ENCODE results near the gene GAB1. TPM values are rescaled to one million over a fixed set of nuclear protein-coding genes. Genes with fewer than 3 reads are reported as not detected.

The GAB1 gene
- total RNA-seq, 1 experiment from 2014 or later: 15.3 TPM

DNA sequence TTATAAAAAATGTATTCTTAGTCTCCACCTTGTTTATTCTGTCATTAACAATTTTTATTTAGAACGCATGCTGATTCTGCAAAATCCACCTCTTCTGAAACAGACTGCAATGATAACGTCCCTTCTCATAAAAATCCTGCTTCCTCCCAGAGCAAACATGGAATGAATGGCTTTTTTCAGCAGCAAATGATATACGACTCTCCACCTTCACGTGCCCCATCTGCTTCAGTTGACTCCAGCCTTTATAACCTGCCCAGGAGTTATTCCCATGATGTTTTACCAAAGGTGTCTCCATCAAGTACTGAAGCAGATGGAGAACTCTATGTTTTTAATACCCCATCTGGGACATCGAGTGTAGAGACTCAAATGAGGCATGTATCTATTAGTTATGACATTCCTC lies 101.3 kb downstream of the GAB1 start:
- no peaks in the 10 kb centered on the region for H3K27me3 ChIP-seq (ENCODE audit: insufficient read depth, low read length)
- H2BK120ac ChIP-seq (ENCODE audit: low read depth, low read length, poor library complexity, severe bottlenecking): no peak overlapping the region
- H4K20me1 ChIP-seq (ENCODE audit: control insufficient read depth, insufficient read depth, insufficient read length): no peaks in the 10 kb centered on the region
- no peak overlapping the region for H2AK5ac ChIP-seq (ENCODE audit: insufficient read length, low read length)
- H3K9ac ChIP-seq (ENCODE audit: extremely low read depth, insufficient read length, low read length): no peak overlapping the region
- TF ChIP-seq, protein P1, sequence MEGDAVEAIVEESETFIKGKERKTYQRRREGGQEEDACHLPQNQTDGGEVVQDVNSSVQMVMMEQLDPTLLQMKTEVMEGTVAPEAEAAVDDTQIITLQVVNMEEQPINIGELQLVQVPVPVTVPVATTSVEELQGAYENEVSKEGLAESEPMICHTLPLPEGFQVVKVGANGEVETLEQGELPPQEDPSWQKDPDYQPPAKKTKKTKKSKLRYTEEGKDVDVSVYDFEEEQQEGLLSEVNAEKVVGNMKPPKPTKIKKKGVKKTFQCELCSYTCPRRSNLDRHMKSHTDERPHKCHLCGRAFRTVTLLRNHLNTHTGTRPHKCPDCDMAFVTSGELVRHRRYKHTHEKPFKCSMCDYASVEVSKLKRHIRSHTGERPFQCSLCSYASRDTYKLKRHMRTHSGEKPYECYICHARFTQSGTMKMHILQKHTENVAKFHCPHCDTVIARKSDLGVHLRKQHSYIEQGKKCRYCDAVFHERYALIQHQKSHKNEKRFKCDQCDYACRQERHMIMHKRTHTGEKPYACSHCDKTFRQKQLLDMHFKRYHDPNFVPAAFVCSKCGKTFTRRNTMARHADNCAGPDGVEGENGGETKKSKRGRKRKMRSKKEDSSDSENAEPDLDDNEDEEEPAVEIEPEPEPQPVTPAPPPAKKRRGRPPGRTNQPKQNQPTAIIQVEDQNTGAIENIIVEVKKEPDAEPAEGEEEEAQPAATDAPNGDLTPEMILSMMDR (conservative IDR thresholded peaks at IDR 0.05): no peak
- peaks cover 5 to 10% (median 5%) of the 10 kb centered on the region in 3 experiments; a peak in 4 of 7 replicates for H3K36me3 Mint-ChIP-seq (ENCODE audit: insufficient read depth in 1 of 3, low read depth in 3 of 3)
- no peak overlapping the region for H4K91ac ChIP-seq (ENCODE audit: insufficient read length, low read depth, low read length)
- no peak overlapping the region for H4K5ac ChIP-seq (ENCODE audit: insufficient read length, low read depth, low read length)
- H3K23me2 ChIP-seq (ENCODE audit: insufficient read length, low read depth, low read length, poor library complexity, severe bottlenecking): no peaks in the 10 kb centered on the region
- no peak overlapping the region for H2BK5ac ChIP-seq (ENCODE audit: insufficient read length, low read length)
- no peaks in the 10 kb centered on the region for H3K9me3 Mint-ChIP-seq
- H3K27ac Mint-ChIP-seq: no peak overlapping the region
- H3K79me2 ChIP-seq (ENCODE audit: insufficient read depth, low read length): no peaks in the 10 kb centered on the region
- no peaks in the 10 kb centered on the region for H3K79me1 ChIP-seq (ENCODE audit: insufficient read depth, low read depth, low read length, poor library complexity, severe bottlenecking)
- H3K18ac ChIP-seq (ENCODE audit: insufficient read length, low read depth, low read length): no peak overlapping the region
- H3K27ac ChIP-seq (ENCODE audit: insufficient read length, low read depth, low read length): no peak overlapping the region
- no peaks in the 10 kb centered on the region for H3K27me3 Mint-ChIP-seq (ENCODE audit: low read depth)
- H3K56ac ChIP-seq (ENCODE audit: insufficient read length, low read depth, low read length): no peak overlapping the region
- H3K4me1 ChIP-seq (ENCODE audit: insufficient read depth, low read length): no peaks in the 10 kb centered on the region; the same call in 1 of the 2 replicates
- no peaks in the 10 kb centered on the region for H3K9me3 ChIP-seq (ENCODE audit: control insufficient read depth, low read depth, low read length)
- H3K14ac ChIP-seq (ENCODE audit: insufficient read depth, low read length): no peak overlapping the region
- no peak overlapping the region for H2BK20ac ChIP-seq (ENCODE audit: low read depth, low read length, poor library complexity, severe bottlenecking)
- no peak overlapping the region for H3T11ph ChIP-seq (ENCODE audit: low read length)
- no peak overlapping the region for H3K23ac ChIP-seq (ENCODE audit: insufficient read length, low read depth, low read length)
- H3K4me2 ChIP-seq (ENCODE audit: insufficient read depth, insufficient read length, low read length): no peak overlapping the region
- no peak overlapping the region for H2AFZ ChIP-seq (ENCODE audit: low read length)
- H3K4me3 Mint-ChIP-seq: no peak overlapping the region
- no peak overlapping the region for H2BK15ac ChIP-seq (ENCODE audit: low read depth, low read length)
- no peak overlapping the region for H2BK12ac ChIP-seq (ENCODE audit: insufficient read length, low read depth, low read length)
- H3K4me1 Mint-ChIP-seq: peaks cover 15 to 16% of the 10 kb centered on the region in 2 experiments
- no peak overlapping the region for H4K8ac ChIP-seq (replicated peaks; ENCODE audit: insufficient read length, low read depth, low read length)
- H3K4ac ChIP-seq (ENCODE audit: low read depth, low read length): no peak overlapping the region
- DNase-seq: no peak
- WGBS (ENCODE audit: extremely low coverage, insufficient read length, low lambda C conversion rate): no CpG with 5 or more reads among the region's 5 CpGs
